H1 (cell line): ENCODE data around the gene ARRDC2.

Experiments used
- CREB1 ChIP-seq: IDR thresholded peaks from 2 replicates; pipeline ENCODE4 v1.6.1; 2012; ENCODE audit warnings: inconsistent platforms
- CTCF ChIP-seq, 3 experiments: IDR thresholded peaks; 1 replicate in 2 of 3; 2 replicates in 1 of 3; pipeline versions ENCODE4 v1.5.1 to v1.6.1; 2011; ENCODE audit warnings: low read length in 3 of 3, mild to moderate bottlenecking in 3 of 3, inconsistent platforms in 2 of 3, low read depth in 1 of 3, moderate library complexity in 1 of 3; ENCODE audit not compliant: insufficient read depth in 1 of 3; ENCODE audit errors: control extremely low read depth in 1 of 3
- EP300 ChIP-seq, 2 experiments: IDR thresholded peaks; 1 replicate in 1 of 2; 2 replicates in 1 of 2; pipeline ENCODE4 v1.6.1; 2011 to 2012; ENCODE audit warnings: low read depth in 2 of 2, low read length in 2 of 2, mild to moderate bottlenecking in 2 of 2, borderline replicate concordance in 1 of 2, inconsistent platforms in 1 of 2, moderate library complexity in 1 of 2
- JUN ChIP-seq: IDR thresholded peaks from 2 replicates; pipeline ENCODE4 v1.6.1; 2011; ENCODE audit warnings: low read depth, mild to moderate bottlenecking, improper control_type of control experiment, low read length
- MAFK ChIP-seq: IDR thresholded peaks from 2 replicates; pipeline ENCODE4 v1.6.1; 2012; ENCODE audit warnings: low read depth, mild to moderate bottlenecking, improper control_type of control experiment, low read length
- POLR2A ChIP-seq, 2 experiments: IDR thresholded peaks; 1 replicate in 1 of 2; 2 replicates in 1 of 2; pipeline ENCODE4 v1.6.1; 2011; ENCODE audit warnings: low read depth in 2 of 2, low read length in 2 of 2, mild to moderate bottlenecking in 2 of 2; ENCODE audit errors: control extremely low read depth in 1 of 2
- POLR2AphosphoS5 ChIP-seq: IDR thresholded peaks from 2 replicates; pipeline ENCODE4 v1.6.1; 2011; ENCODE audit warnings: low read depth, low read length
- RXRA ChIP-seq: IDR thresholded peaks from 2 replicates; pipeline ENCODE4 v1.6.1; 2011; ENCODE audit warnings: low read depth, mild to moderate bottlenecking, low read length, moderate library complexity; ENCODE audit not compliant: insufficient read depth
- SIN3A ChIP-seq, 2 experiments: IDR thresholded peaks in 1 of 2; conservative IDR thresholded peaks in 1 of 2; 2 replicates each; pipeline ENCODE4 v1.6.1; 2011 to 2012; ENCODE audit warnings: low read length in 2 of 2, improper control_type of control experiment in 1 of 2, low read depth in 1 of 2, mild to moderate bottlenecking in 1 of 2
- TAF1 ChIP-seq: IDR thresholded peaks from 2 replicates; pipeline ENCODE4 v1.6.1; 2011; ENCODE audit warnings: mild to moderate bottlenecking, low read depth, low read length
- TCF12 ChIP-seq: IDR thresholded peaks from 2 replicates; pipeline ENCODE4 v1.6.1; 2011; ENCODE audit warnings: low read depth, mild to moderate bottlenecking, low read length

GRCh38 chr19:17977488-17977887, 30.5 kb upstream of the ARRDC2 start:
- TF ChIP-seq CTCF (IDR thresholded peaks at IDR 0.05; ENCODE audit: control extremely low read depth in 1 of 3, insufficient read depth in 1 of 3, low read depth in 1 of 3, low read length in 3 of 3) (no peak), RXRA (no peak), CREB1 (no peak), POLR2AphosphoS5 (no peak), JUN (no peak), MAFK (no peak), TAF1 (no peak), TCF12 (no peak), SIN3A (conservative IDR thresholded peaks at IDR 0.05 in 1 of 2, IDR thresholded peaks at IDR 0.05 in 1 of 2; ENCODE audit: low read depth in 1 of 2, low read length in 2 of 2) (no peak), EP300 (IDR thresholded peaks at IDR 0.05; ENCODE audit: borderline replicate concordance in 1 of 2, low read depth in 2 of 2, low read length in 2 of 2) (no peak), POLR2A (IDR thresholded peaks at IDR 0.05; ENCODE audit: control extremely low read depth in 1 of 2, low read depth in 2 of 2, low read length in 2 of 2) (no peak)
